ENCODE data around the gene MB21D2. TPM values are rescaled to one million over a fixed set of nuclear protein-coding genes. Genes with fewer than 3 reads are reported as not detected.

The MB21D2 gene
- total RNA-seq, 1 experiment from 2014 or later: 19.7 TPM

- no peak for DNase-seq (ENCODE audit: low spot score)
- Mint-ChIP-seq H3K27me3 (ENCODE audit: low read depth) (no peaks in the 10 kb centered on the region), H3K4me1 (peaks cover 34% of the 10 kb centered on the region), H3K27ac (peak overlapping the region; percentile 77; the same call in 1 of the 2 replicates), H3K4me3 (no peak overlapping the region), H3K9me3 (peaks cover 8% of the 10 kb centered on the region), H3K36me3 (peaks cover 7% of the 10 kb centered on the region; the same call in 1 of the 2 replicates)
- ATAC-seq: no peak
- POLR2A ChIA-PET: interaction anchor here (0.7 kb wide), 1 partner anchor 14 kb away, joined by 3 read pairs; no protein-coding TSS in a partner anchor
- TF ChIP-seq ZNF263 (CRISPR knock-in tag; IDR thresholded peaks at IDR 0.05; ENCODE audit: low read depth) (no peak), NFATC4 (CRISPR knock-in tag; IDR thresholded peaks at IDR 0.05) (no peak), TEAD4 (CRISPR knock-in tag; IDR thresholded peaks at IDR 0.05) (no peak), ZNF317 (CRISPR knock-in tag; IDR thresholded peaks at IDR 0.05; ENCODE audit: borderline replicate concordance, low read depth) (no peak), NR3C1 (CRISPR knock-in tag; conservative IDR thresholded peaks at IDR 0.05; ENCODE audit: low read depth) (no peak)
- CTCF ChIA-PET: interaction anchor here (1.0 kb wide), 1 partner anchor 61 kb away, joined by 4 read pairs; no protein-coding TSS in a partner anchor
These were observed 90.4 kb downstream of the MB21D2 start for GRCh38 chr3:192827208-192827607.

GRCh38 chr3:192826214-192827006 is 91.2 kb downstream of the MB21D2 start:
- ChIA-PET POLR2A (interaction anchor here (0.7 kb wide), 2 partner anchors 15 to 44 kb away, joined by 3 read pairs; no protein-coding TSS in a partner anchor), CTCF (interaction anchor here (0.8 to 1.3 kb wide), 3 partner anchors 14 to 190 kb away, joined by 3 to 4 read pairs (median 3); no protein-coding TSS in a partner anchor)
- Mint-ChIP-seq H3K4me1 (peaks cover 35% of the 10 kb centered on the region), H3K36me3 (peaks cover 7% of the 10 kb centered on the region; the same call in 1 of the 2 replicates), H3K4me3 (no peak overlapping the region), H3K9me3 (peaks cover 8% of the 10 kb centered on the region), H3K27me3 (ENCODE audit: low read depth) (no peaks in the 10 kb centered on the region), H3K27ac (no peak overlapping the region)
- DNase-seq (ENCODE audit: low spot score) (no peak), ATAC-seq (no peak)
- TF ChIP-seq GABPB1 (CRISPR knock-in tag; IDR thresholded peaks at IDR 0.05) (no peak), MLX (CRISPR knock-in tag; IDR thresholded peaks at IDR 0.05) (no peak), CBFB (CRISPR knock-in tag; IDR thresholded peaks at IDR 0.05; ENCODE audit: low read depth) (no peak), GRHL2 (CRISPR knock-in tag; IDR thresholded peaks at IDR 0.05; ENCODE audit: insufficient replicate concordance, severe bottlenecking) (no peak), ZNF263 (CRISPR knock-in tag; IDR thresholded peaks at IDR 0.05; ENCODE audit: low read depth) (no peak), NFYB (CRISPR knock-in tag; conservative IDR thresholded peaks at IDR 0.05; ENCODE audit: low read depth) (no peak), NFE2L1 (CRISPR knock-in tag; IDR thresholded peaks at IDR 0.05) (no peak), JUN (CRISPR knock-in tag; IDR thresholded peaks at IDR 0.05) (no peak), E2F4 (CRISPR knock-in tag; IDR thresholded peaks at IDR 0.05; ENCODE audit: borderline replicate concordance, low read depth) (no peak), ATF2 (CRISPR knock-in tag; IDR thresholded peaks at IDR 0.05; ENCODE audit: borderline replicate concordance, low read depth) (no peak), TP53 (CRISPR knock-in tag; IDR thresholded peaks at IDR 0.05) (no peak), FOXK1 (CRISPR knock-in tag; IDR thresholded peaks at IDR 0.05) (no peak), SMAD3 (CRISPR knock-in tag; IDR thresholded peaks at IDR 0.05; ENCODE audit: borderline replicate concordance) (no peak), KAT7 (CRISPR knock-in tag; IDR thresholded peaks at IDR 0.05; ENCODE audit: borderline replicate concordance) (no peak), USF1 (CRISPR knock-in tag; IDR thresholded peaks at IDR 0.05) (no peak), NFATC4 (CRISPR knock-in tag; IDR thresholded peaks at IDR 0.05) (no peak)

Measured in WTC11 (cell line).